Renal cortex interstitium (tissue), 11 donors: ENCODE results near the gene PRLR. TPM values are rescaled to one million over a fixed set of nuclear protein-coding genes. Genes with fewer than 3 reads are reported as not detected.

Experiments
- DNase-seq, 11 donors: peaks; one replicate each; pipeline ENCODE4 v3.0.0-alpha.2; 2013; ENCODE audit warnings: low read depth in 9 of 11, low spot score in 4 of 11; ENCODE audit errors: extremely low read depth in 1 of 11
- polyA plus RNA-seq, 3 donors: library from polyadenylated mRNA; unstranded; fragments of 120-200 nt; gene quantifications; one replicate each; pipeline ENCODE4 v1.2.1, GENCODE V29; 2013; ENCODE audit not compliant: insufficient read length in 3 of 3

The PRLR gene
- polyA plus RNA-seq, 3 donors, result 33.0 to 49.8 (median 47.5) TPM

DNA sequence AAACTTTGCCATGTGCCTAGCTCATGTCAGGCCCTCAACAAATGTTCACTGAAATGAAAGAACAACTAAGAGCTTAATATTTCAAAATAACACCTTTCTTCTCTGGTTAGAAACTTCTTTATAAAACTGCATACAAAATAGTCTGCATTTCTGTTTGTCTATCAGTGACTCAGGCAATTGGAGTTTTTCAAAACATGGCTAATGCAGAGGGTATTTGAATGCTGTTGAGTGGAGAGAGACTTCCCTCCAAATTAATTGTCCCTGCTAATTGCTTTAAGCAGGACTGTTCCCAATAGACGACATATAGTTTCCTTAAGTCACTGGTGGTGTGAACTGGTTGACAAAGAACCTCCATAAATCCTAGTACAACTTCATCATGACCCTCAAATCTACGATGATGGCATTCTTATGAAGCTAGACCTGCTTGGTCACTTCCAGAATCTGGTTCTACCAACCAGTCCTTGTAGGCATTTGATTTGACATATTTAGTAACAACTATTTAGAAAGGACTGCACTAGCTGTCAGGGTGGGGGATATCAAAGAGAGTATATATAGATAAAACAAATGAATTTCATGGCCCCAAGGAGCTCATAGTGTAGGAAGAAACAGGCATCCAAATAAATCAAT, 84.5 kb downstream of the PRLR start:
- no peak for DNase-seq

DNA sequence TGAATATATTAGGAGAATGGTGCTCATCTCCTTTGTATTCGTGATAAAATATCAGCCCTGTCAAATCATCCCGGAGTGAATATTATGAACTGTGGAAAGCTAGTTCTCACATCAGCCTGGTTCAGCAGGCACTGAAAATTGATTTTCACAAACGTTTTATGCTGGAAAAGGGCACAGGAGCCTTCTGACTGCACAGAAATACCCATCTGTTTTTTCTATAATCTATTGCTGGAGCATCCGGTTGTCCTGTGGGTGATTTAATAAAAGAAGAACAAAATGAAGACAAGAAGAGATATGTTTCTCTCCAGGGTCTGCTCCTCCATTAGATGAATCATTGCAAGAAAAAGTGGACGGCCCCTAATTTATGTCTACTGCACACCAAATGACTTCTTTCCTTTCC, 85.3 kb downstream of the PRLR start:
- no peak for DNase-seq

DNA sequence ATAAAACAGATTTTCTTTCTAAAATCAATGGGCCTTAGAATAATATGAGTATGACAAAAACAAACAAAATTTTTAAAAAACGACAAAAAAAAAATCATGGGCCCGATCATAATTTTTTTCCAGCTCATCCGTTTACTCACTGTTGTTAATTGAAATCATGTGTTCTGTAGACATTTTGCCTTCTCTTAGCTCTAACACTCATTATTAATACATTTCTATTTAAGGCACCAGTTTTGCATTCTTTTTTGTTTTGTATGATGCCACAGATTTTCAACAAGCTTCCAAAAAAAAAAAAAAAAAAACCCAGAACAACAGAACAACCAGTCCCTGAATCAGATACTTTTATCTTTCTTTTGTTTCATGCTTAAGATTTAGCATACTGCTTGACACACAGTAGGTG, 86.4 kb downstream of the PRLR start:
- no peak for DNase-seq

DNA sequence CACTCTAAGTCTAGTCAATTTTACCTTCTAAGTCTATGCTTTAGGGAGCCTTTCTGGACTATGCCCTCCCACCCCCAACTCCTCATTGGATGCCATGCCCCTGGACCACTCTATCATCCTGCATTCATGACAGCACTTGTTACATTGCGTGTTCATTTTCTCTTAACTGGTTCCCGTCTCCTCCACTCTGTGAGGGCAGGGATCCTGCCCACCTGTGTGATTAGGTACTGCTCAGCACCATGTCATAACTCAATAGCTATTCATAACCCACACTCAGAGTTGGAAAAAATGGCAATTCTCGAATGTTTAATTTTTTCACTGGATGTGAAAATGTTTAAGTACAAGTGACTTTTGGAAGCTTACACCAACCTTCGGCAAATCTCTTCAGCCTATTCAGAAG, 88.5 kb downstream of the PRLR start:
- DNase-seq, result no peak

DNA sequence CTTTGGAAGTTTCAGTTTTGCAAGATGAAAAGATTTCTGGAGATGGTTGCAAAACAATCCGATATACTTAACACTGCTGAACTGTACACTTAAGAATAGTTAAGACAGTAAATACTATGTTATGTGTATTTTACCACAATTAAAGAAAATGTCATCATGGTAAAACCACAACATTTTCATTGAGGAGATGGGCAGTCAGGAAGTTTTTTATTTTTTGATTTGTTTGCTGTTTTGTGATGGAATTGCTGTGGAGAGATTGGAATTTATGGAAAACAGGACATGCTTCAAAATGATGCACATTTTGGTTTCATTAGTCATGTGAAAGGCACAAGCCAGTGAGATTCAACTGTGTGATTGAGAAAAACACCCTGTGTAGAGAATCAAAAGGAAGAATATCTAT, 92.1 kb downstream of the PRLR start:
- DNase-seq, result no peak

DNA sequence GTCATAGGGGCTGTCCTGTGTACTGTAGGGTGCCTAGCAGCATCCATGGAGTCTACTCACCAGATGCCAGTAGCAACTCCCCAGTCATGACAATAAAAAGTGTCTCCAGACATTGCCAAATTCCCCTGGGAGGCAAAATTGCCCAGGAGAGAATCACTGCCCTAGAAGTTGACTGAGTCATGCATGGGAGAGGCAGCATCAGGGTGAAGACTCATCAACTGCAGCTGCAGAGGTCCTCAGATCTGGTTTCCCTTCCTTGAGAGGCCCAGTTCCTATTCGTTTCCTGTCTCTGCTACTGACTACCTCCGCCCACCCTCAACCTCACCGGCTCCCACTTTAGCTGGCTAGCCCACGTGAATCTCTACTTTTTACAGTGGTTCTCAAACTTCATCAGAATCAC, 93.9 kb downstream of the PRLR start:
- DNase-seq, result no peak

DNA sequence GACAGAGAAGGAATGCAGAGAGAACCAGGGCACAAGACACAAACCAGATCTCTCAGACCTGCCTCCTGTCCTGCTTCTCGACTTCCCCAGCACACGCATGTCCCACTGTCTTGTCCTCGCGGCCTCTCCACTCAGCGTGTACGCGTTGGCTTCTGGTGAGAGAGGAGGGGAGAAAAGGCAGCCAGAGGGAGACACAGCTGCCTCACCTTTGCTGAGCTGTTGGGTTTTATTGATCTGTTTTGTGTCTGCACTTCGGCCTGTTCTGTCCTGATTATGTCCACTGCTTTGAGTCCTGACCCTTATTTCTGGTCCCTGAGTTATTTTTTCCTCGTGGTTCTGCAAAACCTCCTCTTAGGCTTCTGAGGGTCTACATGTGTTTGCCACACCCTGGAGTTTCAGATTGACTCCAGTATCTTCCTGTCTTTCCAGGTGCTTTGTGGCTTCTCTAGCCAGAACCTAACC, 95.0 kb downstream of the PRLR start:
- no peak for DNase-seq

DNA sequence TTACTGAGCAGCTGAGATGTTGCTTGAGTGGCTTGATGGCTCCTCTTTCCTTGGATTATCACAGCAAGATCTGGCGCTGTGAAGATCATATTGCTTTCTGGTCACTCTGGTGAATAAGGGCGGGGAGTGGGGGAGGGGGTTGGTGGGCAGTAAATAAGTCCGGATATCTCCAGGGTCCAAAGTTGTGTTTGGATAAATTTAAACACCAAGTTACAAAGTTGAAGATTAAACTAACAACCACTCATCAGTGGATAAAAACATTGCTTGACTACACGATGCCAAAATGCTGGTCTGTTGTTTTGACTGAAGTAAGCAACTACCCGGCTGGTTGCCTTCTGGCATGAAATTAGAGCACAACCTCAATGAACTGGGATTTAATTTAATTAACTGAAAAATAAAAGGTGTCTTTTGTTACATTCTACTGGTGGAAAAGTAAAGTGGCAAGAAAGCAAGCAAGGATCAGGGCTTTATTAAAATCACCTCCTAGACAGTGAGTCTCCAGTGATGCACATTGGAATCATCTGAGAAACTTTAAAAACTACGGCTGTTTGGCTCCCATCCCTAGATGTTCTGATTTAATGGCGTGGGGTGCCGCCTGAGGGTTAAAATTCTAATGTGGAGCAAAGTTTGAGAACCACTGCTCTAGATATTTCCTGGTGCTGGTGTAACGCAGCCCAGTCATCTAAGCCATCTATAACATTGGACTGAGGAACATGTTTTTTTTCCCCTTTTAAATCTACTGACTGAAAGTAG, 95.8 kb downstream of the PRLR start:
- no peak for DNase-seq

DNA sequence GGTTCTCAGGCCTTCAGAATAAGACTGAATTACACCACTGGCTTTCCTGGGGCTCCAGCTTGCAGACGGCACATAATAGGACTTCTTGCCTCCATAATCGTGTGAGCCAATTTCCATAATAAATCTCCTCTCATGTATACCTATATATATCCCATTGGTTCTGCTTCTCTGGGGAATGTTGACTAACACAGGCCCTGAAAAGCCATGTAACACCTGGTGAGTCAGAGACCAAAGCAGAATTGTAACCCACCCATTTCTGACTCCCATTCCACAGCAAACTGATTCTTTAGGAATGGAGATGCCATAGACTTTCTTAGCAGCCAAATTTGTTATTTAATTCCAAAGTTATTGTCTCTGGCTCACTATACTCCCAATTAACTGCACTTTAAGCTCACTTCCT, 97.1 kb downstream of the PRLR start:
- no peak for DNase-seq

DNA sequence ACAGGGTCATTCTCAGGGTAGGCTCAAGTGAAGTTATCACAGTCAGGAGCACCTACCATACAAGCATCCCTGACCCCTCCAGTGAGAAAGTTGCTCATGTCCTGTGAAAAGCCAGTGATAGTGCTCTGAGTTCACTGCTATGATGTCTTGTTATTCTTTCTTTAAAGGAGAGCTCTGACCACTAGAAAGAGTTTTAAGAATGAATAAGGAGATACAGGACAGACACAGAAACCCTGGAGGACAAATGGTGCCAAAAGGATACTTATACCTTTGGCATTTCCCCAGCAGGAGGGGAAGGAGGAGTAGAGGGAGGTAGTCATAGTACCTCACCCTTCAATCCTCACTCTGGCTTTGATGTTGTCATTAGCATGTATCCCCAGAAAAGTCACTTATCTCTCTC, 98.6 kb downstream of the PRLR start:
- DNase-seq, result no peak

DNA sequence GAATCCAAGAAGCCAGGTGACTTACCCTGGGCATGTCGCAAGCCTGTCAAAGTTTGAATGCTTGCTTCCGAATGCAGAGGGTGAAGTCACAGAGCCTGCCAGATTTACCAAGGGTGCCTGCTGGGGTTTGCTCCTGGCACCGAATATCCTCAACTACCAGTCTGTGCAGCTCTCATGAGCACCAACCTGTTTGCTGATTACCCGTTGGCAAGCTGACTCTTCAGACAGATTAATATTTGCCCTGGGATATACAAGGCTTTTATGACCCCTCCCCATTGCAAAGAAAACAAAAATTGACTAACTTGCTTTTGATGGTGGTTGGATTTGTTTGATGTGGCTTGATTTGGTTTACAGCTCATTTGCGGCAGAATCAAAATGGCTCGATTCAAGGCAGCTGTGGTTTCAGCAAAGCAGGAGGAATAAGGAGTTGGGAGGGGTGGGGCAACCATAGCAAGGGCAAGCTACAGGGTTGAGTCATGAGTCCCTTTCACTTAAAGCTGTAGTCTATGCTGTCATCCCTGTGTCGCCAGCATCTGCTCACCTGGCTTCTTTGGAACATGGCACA, 100.3 kb downstream of the PRLR start:
- DNase-seq, result no peak

DNA sequence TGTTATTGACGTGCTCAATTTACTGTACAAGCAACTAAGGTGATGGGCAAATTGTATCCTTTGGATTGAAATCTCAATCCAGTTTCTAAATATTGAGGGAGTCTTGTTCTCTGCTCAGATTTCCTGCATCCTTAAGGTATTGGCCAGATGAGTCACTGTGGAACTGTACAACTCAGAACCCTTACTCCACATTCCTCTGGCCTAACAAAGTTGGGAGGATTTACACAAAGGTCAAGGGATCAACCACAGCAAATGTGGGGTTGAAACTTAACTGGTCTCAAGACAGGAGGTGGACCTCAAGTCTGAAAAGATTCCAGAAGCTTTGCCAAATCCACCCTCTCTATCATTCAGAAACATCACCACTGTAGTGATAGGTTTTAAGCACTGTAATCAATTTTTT, 101.0 kb downstream of the PRLR start:
- DNase-seq, result no peak

DNA sequence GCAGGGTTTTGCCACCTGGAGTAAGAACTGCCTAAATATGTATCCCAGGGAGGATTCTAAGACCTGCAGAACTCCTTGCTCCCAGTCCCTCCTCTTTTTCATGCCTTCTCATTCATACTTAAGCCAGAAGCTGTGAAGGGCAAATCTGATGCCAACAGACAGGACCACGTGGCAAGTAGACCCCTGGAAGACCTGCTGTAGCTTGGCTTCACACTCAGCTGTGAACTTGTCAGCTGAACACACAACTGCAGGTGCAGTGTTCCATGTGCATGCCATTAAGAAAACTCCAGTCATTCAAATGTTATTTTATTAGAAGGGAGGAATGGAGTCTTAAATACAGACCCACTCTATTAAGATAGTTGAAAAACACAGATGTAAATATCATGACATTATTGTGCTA, 103.3 kb downstream of the PRLR start:
- no peak for DNase-seq

DNA sequence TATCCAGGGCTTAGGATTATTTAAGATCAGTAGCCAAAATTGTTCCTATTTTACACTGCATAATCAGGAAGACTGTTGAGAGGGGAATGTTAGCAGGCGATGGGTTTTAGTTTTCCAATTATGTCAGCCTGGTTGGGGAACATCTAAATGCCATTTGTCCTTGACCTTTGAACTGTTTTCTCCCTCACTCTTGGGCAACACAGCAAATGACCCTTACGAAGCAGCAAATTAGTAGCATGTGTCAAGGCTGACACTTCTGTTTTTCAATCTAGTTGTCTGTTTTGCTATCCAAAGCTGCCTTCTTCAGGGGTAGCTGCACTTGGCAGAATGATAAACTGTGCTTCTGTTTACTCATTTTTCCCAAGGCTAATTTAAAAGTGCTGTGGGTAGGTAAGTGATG, 104.5 kb downstream of the PRLR start:
- no peak for DNase-seq

DNA sequence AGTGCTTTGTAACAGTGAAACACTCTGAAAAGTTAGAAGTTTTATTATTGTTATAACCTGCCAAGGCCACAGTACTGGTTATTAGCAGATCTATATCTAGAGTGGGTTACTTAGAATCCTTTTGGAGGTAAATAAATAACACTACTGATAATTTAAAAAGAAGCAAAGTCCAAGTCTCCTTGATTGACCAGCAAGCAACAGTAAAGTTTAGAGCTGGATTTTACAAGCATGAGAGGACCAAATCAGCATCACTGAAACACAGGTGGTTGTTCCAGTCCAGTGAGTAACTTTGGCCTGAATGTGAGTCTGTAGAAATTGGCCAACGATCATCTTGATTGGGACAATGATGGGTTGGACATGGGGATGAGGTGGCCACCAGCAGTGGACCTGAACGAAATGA, 105.4 kb downstream of the PRLR start:
- DNase-seq, result no peak

DNA sequence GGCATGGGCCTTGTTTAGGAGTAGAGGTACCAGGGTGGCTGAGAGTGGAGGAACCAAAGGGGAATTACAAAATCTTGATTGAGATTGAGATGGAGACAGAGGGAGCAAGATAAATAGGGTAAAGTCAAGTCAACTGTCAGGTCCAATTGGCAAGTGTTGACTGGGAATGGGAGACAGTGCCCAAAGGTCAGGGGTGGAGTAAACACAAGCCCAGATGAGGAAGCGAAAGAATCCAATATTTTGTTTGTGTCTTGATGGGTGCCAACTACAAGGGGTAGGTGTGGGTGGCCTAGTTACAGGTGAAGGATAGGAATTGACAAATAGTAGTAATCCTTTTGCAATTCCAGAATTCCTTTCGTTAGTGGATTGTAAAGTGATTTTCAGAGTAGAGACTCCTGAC, 107.5 kb downstream of the PRLR start:
- DNase-seq, result no peak

DNA sequence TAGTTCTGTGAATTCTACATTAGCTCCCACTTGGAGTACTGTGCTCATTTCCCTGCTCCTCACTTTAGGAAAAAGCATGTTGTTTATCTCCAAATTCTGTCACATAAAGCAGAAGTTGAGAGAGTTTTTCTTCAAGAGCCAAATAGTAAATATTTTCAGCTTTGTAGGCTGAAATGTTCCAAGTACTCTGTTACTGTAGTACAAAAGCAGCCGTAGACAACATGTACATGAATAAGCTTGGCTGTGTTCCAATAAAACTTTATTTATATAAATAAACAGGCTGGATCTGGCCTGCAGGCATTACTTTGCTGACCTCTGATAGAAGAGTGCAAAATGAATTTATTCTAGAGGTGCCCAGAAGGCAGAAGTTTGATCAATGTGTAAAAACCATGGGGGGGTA, 109.6 kb downstream of the PRLR start:
- peak in 1 of 11 donors; percentile 14 for DNase-seq

DNA sequence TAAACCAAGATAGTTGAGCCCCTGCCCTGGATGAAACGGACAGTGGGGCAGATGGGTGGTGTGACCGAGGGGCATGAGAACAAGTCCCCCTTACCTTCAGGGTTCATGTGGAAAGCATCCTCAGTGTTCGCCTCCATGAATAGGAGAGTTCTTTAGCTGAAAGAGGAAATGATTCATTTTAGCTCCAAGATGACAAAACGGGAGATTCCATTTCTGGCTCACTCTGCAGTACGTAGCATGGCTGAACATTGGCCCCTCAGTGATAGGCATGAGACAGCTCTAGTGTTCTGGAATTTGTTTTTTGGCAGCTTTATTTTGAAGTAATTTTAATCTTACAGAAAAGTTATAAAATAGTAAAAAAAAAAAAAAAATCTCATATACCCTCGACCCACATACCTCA, 112.3 kb downstream of the PRLR start:
- no peak for DNase-seq

DNA sequence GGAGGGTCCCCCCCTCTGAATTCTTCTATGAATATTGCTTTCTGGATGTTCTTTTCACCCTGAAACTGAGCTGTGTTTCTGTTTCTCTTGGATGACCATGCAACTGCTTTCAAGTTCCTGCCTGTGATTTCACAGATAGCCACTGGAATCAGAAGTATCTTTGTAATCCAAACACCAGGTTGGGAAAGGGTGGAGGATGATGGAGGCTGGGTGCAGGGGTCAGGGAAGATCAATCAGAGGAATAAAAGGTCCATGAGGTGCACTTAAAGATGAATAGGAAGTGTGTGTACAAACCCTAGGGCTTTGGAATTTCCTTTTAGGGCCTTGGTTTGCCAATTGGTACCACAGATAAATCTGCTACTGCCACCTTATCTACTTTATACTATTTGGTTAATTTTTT, 114.4 kb downstream of the PRLR start:
- DNase-seq, result no peak

DNA sequence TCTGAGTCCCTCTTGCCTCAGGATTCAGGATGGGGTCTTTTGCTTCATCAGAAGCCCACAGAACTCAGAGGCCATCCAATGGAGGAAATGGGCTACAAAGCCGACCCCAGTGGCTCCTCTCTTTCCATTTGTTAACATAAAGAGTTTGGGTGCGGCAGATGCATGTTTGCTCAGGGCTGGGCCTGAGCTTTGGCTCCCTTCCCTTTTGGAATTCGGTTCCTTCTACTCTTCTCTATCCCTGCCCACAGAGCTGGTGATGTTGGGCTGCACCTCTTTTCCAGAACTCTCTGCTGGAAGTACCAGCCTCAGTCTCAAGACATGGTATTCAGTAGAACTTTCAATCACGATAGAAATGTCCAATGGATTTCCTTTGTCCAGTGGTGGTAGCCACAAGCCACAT, 115.6 kb downstream of the PRLR start:
- DNase-seq, result no peak

DNA sequence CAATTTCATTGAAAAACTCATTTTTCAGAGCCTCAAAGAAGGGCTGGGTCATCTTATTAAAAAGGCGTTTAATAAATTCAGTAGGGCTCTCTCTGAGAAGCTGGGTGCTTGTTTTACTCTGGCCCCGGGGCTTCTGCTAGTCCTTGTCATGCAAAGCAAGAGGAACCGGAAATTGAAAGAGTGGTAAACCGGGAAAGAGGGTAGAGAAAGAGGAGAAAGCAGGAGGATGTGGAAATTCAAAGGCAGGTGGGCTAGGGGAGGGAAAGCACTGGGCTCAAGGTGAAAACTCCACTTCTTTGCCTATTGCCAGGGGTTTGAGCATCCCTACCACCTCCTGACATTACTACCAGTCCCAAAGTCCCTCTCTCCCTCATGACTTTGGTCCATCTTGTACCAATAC, 118.0 kb downstream of the PRLR start:
- DNase-seq, result no peak
